ENCODE data around the gene GPR137C. TPM values are rescaled to one million over a fixed set of nuclear protein-coding genes. Genes with fewer than 3 reads are reported as not detected.

Gene GPR137C
- total and polyA plus RNA-seq, 10 of the 15 experiments (the other 5 are each of a cell fraction or from before 2014, with no cell fraction given): 0.03 to 0.72 (median 0.22) TPM

DNA sequence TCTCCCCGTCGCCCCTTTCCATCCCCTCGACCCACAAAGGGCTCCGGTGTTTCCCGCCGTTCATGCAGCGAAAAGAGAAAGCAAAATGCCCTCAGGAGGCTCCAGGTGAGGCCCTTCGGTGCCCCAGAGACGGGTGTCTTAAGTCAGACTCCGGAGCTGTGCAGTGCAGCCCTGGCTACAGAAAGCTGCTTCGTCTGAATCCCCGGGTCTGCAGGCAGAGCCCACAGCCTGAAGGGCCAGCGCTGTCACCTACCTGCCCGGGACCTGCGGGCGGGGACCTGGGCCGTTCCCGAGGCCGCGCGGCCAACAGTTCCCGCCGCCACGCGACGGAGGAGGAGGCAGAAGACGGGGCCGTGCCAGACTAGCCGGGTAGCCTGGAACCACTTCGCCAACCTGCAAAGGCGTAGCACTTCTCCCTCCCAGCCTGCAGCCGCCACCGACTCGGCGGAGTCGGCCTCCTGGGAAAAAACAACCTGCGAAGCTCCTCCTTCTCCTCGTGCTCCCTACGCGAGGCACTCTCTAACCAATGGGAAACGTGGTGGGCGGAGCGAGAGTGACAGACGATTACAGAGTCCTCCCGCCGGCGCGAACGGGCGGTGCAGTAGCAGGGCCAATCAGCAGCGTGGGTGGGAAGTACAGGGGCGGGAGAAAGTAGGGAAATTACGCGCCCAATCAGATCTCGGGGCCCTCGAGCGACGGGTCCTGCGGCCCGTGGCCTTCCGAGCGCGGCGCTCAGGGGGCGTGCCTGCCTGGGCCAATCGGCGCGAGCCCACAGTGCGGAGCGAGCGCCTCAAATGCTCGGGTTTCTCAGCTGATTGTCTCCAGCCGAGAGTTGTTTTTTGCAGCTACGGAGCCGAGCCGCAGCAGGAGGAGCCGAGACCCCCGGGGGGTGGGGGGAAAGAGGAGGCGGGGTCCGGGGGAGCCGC lies at the start of gene GPR137C, which contains the start of gene TXNDC16 (continued):
- no peak for TF ChIP-seq KDM1A (IDR thresholded peaks at IDR 0.05; ENCODE audit: borderline replicate concordance)
- TF ChIP-seq, protein P1, sequence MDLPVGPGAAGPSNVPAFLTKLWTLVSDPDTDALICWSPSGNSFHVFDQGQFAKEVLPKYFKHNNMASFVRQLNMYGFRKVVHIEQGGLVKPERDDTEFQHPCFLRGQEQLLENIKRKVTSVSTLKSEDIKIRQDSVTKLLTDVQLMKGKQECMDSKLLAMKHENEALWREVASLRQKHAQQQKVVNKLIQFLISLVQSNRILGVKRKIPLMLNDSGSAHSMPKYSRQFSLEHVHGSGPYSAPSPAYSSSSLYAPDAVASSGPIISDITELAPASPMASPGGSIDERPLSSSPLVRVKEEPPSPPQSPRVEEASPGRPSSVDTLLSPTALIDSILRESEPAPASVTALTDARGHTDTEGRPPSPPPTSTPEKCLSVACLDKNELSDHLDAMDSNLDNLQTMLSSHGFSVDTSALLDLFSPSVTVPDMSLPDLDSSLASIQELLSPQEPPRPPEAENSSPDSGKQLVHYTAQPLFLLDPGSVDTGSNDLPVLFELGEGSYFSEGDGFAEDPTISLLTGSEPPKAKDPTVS (IDR thresholded peaks at IDR 0.05; ENCODE audit: low read depth, low read length): no peak
- no peak for TF ChIP-seq IRF5 (IDR thresholded peaks at IDR 0.05; ENCODE audit: borderline replicate concordance)
- TF ChIP-seq CREM (IDR thresholded peaks at IDR 0.05; ENCODE audit: low read depth): peak; percentile 69
- TF ChIP-seq BMI1 (IDR thresholded peaks at IDR 0.05; ENCODE audit: borderline replicate concordance): no peak
- peak; percentile 63; the same call in 1 of the 2 replicates for TF ChIP-seq POLR2AphosphoS2 (IDR thresholded peaks at IDR 0.05; ENCODE audit: low read depth, low read length)
- TF ChIP-seq NFYA (IDR thresholded peaks at IDR 0.05; ENCODE audit: borderline replicate concordance, low read depth, low read length): peak; percentile 71
- TF ChIP-seq BCL11A (IDR thresholded peaks at IDR 0.05; ENCODE audit: low read depth, low read length): no peak
- no peak for TF ChIP-seq ZNF274 (IDR thresholded peaks at IDR 0.05; ENCODE audit: insufficient read depth, insufficient read length)
- no peak for TF ChIP-seq BCLAF1 (IDR thresholded peaks at IDR 0.05)
- TF ChIP-seq EZH2 (IDR thresholded peaks at IDR 0.05; ENCODE audit: borderline replicate concordance, control insufficient read depth, low read depth, low read length): no peak
- TF ChIP-seq MEF2B (IDR thresholded peaks at IDR 0.05; ENCODE audit: partially characterized antibody, poor library complexity, severe bottlenecking): peak; percentile 87
- no peak for TF ChIP-seq SREBF1 (IDR thresholded peaks at IDR 0.05; ENCODE audit: low read length)
- TF ChIP-seq EGR1 (IDR thresholded peaks at IDR 0.05; ENCODE audit: borderline replicate concordance in 1 of 2, low read depth in 2 of 2, low read length in 2 of 2): no peak
- TF ChIP-seq, protein P2, sequence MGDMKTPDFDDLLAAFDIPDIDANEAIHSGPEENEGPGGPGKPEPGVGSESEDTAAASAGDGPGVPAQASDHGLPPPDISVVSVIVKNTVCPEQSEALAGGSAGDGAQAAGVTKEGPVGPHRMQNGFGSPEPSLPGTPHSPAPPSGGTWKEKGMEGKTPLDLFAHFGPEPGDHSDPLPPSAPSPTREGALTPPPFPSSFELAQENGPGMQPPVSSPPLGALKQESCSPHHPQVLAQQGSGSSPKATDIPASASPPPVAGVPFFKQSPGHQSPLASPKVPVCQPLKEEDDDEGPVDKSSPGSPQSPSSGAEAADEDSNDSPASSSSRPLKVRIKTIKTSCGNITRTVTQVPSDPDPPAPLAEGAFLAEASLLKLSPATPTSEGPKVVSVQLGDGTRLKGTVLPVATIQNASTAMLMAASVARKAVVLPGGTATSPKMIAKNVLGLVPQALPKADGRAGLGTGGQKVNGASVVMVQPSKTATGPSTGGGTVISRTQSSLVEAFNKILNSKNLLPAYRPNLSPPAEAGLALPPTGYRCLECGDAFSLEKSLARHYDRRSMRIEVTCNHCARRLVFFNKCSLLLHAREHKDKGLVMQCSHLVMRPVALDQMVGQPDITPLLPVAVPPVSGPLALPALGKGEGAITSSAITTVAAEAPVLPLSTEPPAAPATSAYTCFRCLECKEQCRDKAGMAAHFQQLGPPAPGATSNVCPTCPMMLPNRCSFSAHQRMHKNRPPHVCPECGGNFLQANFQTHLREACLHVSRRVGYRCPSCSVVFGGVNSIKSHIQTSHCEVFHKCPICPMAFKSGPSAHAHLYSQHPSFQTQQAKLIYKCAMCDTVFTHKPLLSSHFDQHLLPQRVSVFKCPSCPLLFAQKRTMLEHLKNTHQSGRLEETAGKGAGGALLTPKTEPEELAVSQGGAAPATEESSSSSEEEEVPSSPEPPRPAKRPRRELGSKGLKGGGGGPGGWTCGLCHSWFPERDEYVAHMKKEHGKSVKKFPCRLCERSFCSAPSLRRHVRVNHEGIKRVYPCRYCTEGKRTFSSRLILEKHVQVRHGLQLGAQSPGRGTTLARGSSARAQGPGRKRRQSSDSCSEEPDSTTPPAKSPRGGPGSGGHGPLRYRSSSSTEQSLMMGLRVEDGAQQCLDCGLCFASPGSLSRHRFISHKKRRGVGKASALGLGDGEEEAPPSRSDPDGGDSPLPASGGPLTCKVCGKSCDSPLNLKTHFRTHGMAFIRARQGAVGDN (IDR thresholded peaks at IDR 0.05): no peak; the same call in 1 of the 2 replicates
- peak; percentile 99 for TF ChIP-seq SP1 (IDR thresholded peaks at IDR 0.05; ENCODE audit: low read depth, low read length)
- TF ChIP-seq HDAC6 (IDR thresholded peaks at IDR 0.05; ENCODE audit: unreplicated experiment): no peak
- peak; percentile 26; the same call in 1 of the 2 replicates for TF ChIP-seq TCF12 (IDR thresholded peaks at IDR 0.05; ENCODE audit: low read depth, low read length)
- TF ChIP-seq LARP7 (IDR thresholded peaks at IDR 0.05): peak; percentile 76
- peak; percentile 48; the same call in 1 of the 2 replicates for TF ChIP-seq TAF1 (IDR thresholded peaks at IDR 0.05; ENCODE audit: borderline replicate concordance, low read depth, low read length)

All from GM12878 (cell line).